ENCODE data around the gene CFAP73.
"Not testable (repeated sequence)": the region's sequence is repeated elsewhere in the genome, so short reads cannot be mapped to it uniquely, and the experiment has no call there.

The CFAP73 gene

GRCh38 chr12:113190761-113191160 is 41.2 kb downstream of the CFAP73 start:
- DNase-seq (ENCODE audit: low read depth in 2 of 2) = no peak

GRCh38 chr12:113191227-113191626 is 41.7 kb downstream of the CFAP73 start:
- no peak for DNase-seq (ENCODE audit: low read depth in 2 of 2)

GRCh38 chr12:113194971-113195391 is 45.5 kb downstream of the CFAP73 start:
- no peak for DNase-seq (ENCODE audit: low read depth in 2 of 2)

GRCh38 chr12:113195598-113195997 is 46.1 kb downstream of the CFAP73 start:
- no peak for DNase-seq (ENCODE audit: low read depth in 2 of 2)

GRCh38 chr12:113196582-113196981 is 47.1 kb downstream of the CFAP73 start:
- DNase-seq (ENCODE audit: low read depth in 2 of 2) = no peak

- DNase-seq (ENCODE audit: low read depth in 2 of 2) = peak; percentile 24 to 48
Measured at GRCh38 chr12:113196990-113197389, 47.5 kb downstream of the CFAP73 start.

GRCh38 chr12:113197518-113198077 is 48.1 kb downstream of the CFAP73 start:
- no peak for DNase-seq (ENCODE audit: low read depth in 2 of 2)

GRCh38 chr12:113198296-113198695 is 48.8 kb downstream of the CFAP73 start:
- no peak for DNase-seq (ENCODE audit: low read depth in 2 of 2)

- DNase-seq (ENCODE audit: low read depth in 2 of 2) = no peak
Measured at GRCh38 chr12:113200021-113200797, 50.7 kb downstream of the CFAP73 start.

GRCh38 chr12:113201187-113202177 is 52.0 kb downstream of the CFAP73 start:
- no peak for DNase-seq (ENCODE audit: low read depth in 2 of 2)

- no peak for DNase-seq (ENCODE audit: low read depth in 2 of 2)
Measured at GRCh38 chr12:113202300-113203075, 53.0 kb downstream of the CFAP73 start.

GRCh38 chr12:113203852-113204760 is 54.6 kb downstream of the CFAP73 start:
- no peak for DNase-seq (ENCODE audit: low read depth in 2 of 2)

GRCh38 chr12:113204804-113205203 is 55.3 kb downstream of the CFAP73 start:
- DNase-seq (ENCODE audit: low read depth in 2 of 2) = no peak

- not testable (repeated sequence) for DNase-seq (ENCODE audit: low read depth in 2 of 2)
Measured at GRCh38 chr12:113206802-113207201, 57.3 kb downstream of the CFAP73 start.

GRCh38 chr12:113207613-113208040 is 58.1 kb downstream of the CFAP73 start:
- DNase-seq (ENCODE audit: low read depth in 2 of 2) = no peak

GRCh38 chr12:113208041-113208934 is 58.8 kb downstream of the CFAP73 start:
- DNase-seq (ENCODE audit: low read depth in 2 of 2) = peak in 1 of 2 donors; percentile 51
